A549 (cell line): ENCODE results near the gene GMPS. TPM values are rescaled to one million over a fixed set of nuclear protein-coding genes. Genes with fewer than 3 reads are reported as not detected.
"Not testable (repeated sequence)": the region's sequence is repeated elsewhere in the genome, so short reads cannot be mapped to it uniquely, and the experiment has no call there.

Experiments
- ATAC-seq, 2 experiments: fragments of 200-7000 bp in 1 of 2; fragments of >200 bp in 1 of 2; cut with Nextera tagmentation in 1 of 2; cut with Tn5 transposase in 1 of 2; 3 replicates each; pipeline versions ENCODE4 v1.8.0 to v1.9.1; 2018 to 2020; ENCODE audit warnings: mild to moderate bottlenecking in 1 of 2, moderate library complexity in 1 of 2
- CTCF ChIA-PET: fragments of 300-600 bp; sonication (Branson Sonifier 250); formaldehyde crosslinking; extraction: SDS; loops from one replicate; lab custom pipeline; 2021; ENCODE audit warnings: antibody characterized with exemption, inconsistent platforms; lab: Yijun Ruan, JAX
- POLR2A ChIA-PET: fragments of 350-600 bp; formaldehyde crosslinking; extraction: SDS; loops from one replicate; lab custom pipeline; 2021; ENCODE audit warnings: antibody characterized with exemption, inconsistent platforms; lab: Yijun Ruan, JAX
- DNase-seq, 2 experiments: peaks; one replicate each; pipeline versions ENCODE4 v3.0.0 to v3.0.0-alpha.2; 2011 to 2016; ENCODE audit warnings: low read depth in 1 of 2, low spot score in 1 of 2
- FAIRE-seq: peaks from 2 replicates; lab custom pipeline; 2011; peaks lifted over from hg19 to GRCh38; lab: Jason Lieb, UNC
- H3K27ac ChIP-seq, 2 experiments: fragments of >200 bp; sonication (Bioruptor Twin); formaldehyde crosslinking; 3 replicates each; pipeline ENCODE4 v1.5.1; 2016 to 2017
- H3K4me1 ChIP-seq: fragments of >200 bp; sonication (Bioruptor Twin); formaldehyde crosslinking; 3 replicates; pipeline ENCODE4 v1.6.1; 2016
- H3K4me2 ChIP-seq: fragments of >200 bp; sonication (Bioruptor Twin); formaldehyde crosslinking; 3 replicates; pipeline ENCODE4 v1.6.1; 2016
- H3K4me3 ChIP-seq: fragments of >200 bp; sonication (Bioruptor Twin); formaldehyde crosslinking; 3 replicates; pipeline ENCODE4 v1.5.1; 2016
- H3K9me3 ChIP-seq: fragments of >200 bp; sonication (Bioruptor Twin); formaldehyde crosslinking; 3 replicates; pipeline ENCODE4 v1.6.1; 2016
- CEBPB ChIP-seq, 2 experiments: fragments of >200 bp in 1 of 2; sonication (Bioruptor Twin) in 1 of 2; formaldehyde crosslinking in 1 of 2; IDR thresholded peaks; 2 replicates each; pipeline ENCODE4 v1.6.1; 2012 to 2016
- CHD2 ChIP-seq: fragments of 150-350 bp; IDR thresholded peaks from 2 replicates; pipeline ENCODE4 v1.6.1; 2014; ENCODE audit warnings: low read length; ENCODE audit not compliant: partially characterized antibody
- CHD4 ChIP-seq: fragments of 200-600 bp; sonication (generic); IDR thresholded peaks from 2 replicates; pipeline ENCODE4 v1.6.1; 2016; ENCODE audit warnings: antibody characterized with exemption, mild to moderate bottlenecking, borderline replicate concordance
- EP300 ChIP-seq, 2 experiments: fragments of >200 bp; sonication (Bioruptor Twin); formaldehyde crosslinking; IDR thresholded peaks; 2 replicates in 1 of 2; 3 replicates in 1 of 2; pipeline ENCODE4 v1.6.1; 2016 to 2017
- ESRRA ChIP-seq: fragments of 150-350 bp; IDR thresholded peaks from 2 replicates; pipeline ENCODE4 v1.6.1; 2014; ENCODE audit warnings: mild to moderate bottlenecking, low read length, borderline replicate concordance
- FOSL2 ChIP-seq, 2 experiments: fragments of 450-650 bp in 1 of 2; fragments of >200 bp in 1 of 2; sonication (Bioruptor Twin) in 1 of 2; formaldehyde crosslinking; IDR thresholded peaks; 2 replicates each; pipeline versions ENCODE4 v1.5.0 to v1.6.1; 2016 to 2020; ENCODE audit warnings: mild to moderate bottlenecking in 1 of 2, moderate library complexity in 1 of 2
- HDAC2 ChIP-seq: fragments of 200-600 bp; sonication (generic); IDR thresholded peaks from 2 replicates; pipeline ENCODE4 v1.6.1; 2016
- HOXB5 ChIP-seq: fragments of 250-450 bp; sonication (Bioruptor Pico); IDR thresholded peaks from 2 replicates; pipeline ENCODE4 v1.5.0; 2020; ENCODE audit warnings: mild to moderate bottlenecking, moderate library complexity
- KDM5A ChIP-seq: fragments of 200-600 bp; sonication (generic); IDR thresholded peaks from 2 replicates; pipeline ENCODE4 v1.6.1; 2016; ENCODE audit warnings: antibody characterized with exemption, mild to moderate bottlenecking
- NFE2L2 ChIP-seq: fragments of 150-350 bp; conservative IDR thresholded peaks from 2 replicates; pipeline ENCODE4 v1.6.1; 2014; ENCODE audit warnings: low read length
- RARB ChIP-seq: fragments of 250-450 bp; sonication (Bioruptor Pico); IDR thresholded peaks from 2 replicates; pipeline ENCODE4 v1.8.0; 2021; ENCODE audit warnings: mild to moderate bottlenecking, moderate library complexity
- RCOR1 ChIP-seq: fragments of 150-350 bp; IDR thresholded peaks from 2 replicates; pipeline ENCODE4 v1.6.1; 2014; ENCODE audit warnings: antibody characterized with exemption, low read length, low read depth
- TFCP2L1 ChIP-seq: fragments of 250-450 bp; sonication (Bioruptor Pico); IDR thresholded peaks from 2 replicates; pipeline ENCODE4 v1.5.0; 2021; ENCODE audit warnings: mild to moderate bottlenecking
- WGBS: methylation state at CpG from one replicate; pipeline ENCODE4 v1.1.6; 2017; ENCODE audit errors: missing lambda C conversion rate; 5-methylcytosine and 5-hydroxymethylcytosine counted together
- polyA plus RNA-seq, 4 experiments: library from polyadenylated mRNA; depleted of rRNA in 3 of 4; stranded (reverse); fragments of >200 nt; fragmentation: RNase III in 1 of 4; extraction: RNeasy Plus Mini Kit Qiagen cat#74134 plus additional on column Dnase treatment in 1 of 4; gene quantifications; 2 replicates in 3 of 4; 3 replicates in 1 of 4; pipeline ENCODE4 v1.2.3, GENCODE V29; 2011 to 2017
- TF ChIP-seq, protein P1 (sequence below): IDR thresholded peaks from 2 replicates; pipeline ENCODE4 v1.6.1; 2012
- TF ChIP-seq, protein P2 (sequence below): IDR thresholded peaks from 2 replicates; pipeline ENCODE4 v1.6.1; 2012
- TF ChIP-seq, protein P3 (sequence below): fragments of 200-600 bp; sonication (generic); IDR thresholded peaks from 2 replicates; pipeline ENCODE4 v1.6.1; 2016; ENCODE audit warnings: antibody characterized with exemption, mild to moderate bottlenecking, moderate library complexity

The GMPS gene
- polyA plus RNA-seq, 2 of the 4 experiments (the other 2 are of a cell fraction), result 74.4 to 114 TPM

DNA sequence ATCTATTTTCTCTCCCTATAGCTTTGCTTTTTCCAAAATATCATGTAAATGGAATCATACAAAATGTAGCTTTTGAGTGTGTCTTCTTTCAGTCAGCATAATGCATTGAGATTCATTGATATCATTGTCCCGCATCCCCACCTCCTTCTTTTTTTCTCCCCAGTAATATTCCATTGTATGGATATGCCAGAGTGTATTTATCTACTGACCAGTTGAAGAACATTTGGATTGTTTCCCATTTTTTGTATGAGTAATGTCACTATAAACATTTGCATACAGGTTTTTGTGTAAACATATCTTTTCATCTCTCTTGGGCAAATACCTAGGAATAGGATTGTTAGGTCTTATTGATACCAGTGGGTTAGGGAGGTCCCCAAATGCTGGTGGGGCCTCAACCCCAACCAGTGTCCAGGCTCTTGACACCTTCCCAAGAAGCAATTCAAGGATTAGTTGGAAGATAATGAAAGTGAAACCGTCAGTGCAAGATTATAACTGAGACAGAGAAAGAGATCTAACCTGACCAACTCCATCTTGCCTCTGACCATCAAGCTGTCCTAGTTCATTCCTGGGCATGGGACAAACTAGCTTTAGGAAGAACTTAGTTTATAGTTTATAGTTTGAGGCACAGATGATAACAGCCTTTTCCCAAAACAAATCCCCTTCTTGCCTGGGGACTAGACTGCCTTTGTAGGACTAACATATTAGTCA lies 8.8 kb upstream of the GMPS start:
- no peak overlapping the region for H3K4me2 ChIP-seq
- TF ChIP-seq HDAC2, result no peak
- TF ChIP-seq HOXB5 (CRISPR knock-in tag), result no peak
- TF ChIP-seq RARB, result no peak
- TF ChIP-seq RCOR1, result no peak
- no peak for TF ChIP-seq CHD2
- TF ChIP-seq ESRRA, result no peak
- TF ChIP-seq, protein P1, sequence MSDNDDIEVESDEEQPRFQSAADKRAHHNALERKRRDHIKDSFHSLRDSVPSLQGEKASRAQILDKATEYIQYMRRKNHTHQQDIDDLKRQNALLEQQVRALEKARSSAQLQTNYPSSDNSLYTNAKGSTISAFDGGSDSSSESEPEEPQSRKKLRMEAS, result no peak
- TF ChIP-seq NFE2L2, result no peak
- no peak for TF ChIP-seq FOSL2 (IDR thresholded peaks at IDR 0.05)
- TF ChIP-seq FOSL2 (CRISPR knock-in tag; IDR thresholded peaks at IDR 0.05), result no peak
- TF ChIP-seq EP300 (IDR thresholded peaks at IDR 0.05), result no peak
- TF ChIP-seq, protein P2, sequence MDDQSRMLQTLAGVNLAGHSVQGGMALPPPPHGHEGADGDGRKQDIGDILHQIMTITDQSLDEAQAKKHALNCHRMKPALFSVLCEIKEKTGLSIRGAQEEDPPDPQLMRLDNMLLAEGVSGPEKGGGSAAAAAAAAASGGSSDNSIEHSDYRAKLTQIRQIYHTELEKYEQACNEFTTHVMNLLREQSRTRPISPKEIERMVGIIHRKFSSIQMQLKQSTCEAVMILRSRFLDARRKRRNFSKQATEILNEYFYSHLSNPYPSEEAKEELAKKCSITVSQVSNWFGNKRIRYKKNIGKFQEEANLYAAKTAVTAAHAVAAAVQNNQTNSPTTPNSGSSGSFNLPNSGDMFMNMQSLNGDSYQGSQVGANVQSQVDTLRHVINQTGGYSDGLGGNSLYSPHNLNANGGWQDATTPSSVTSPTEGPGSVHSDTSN, result no peak
- TF ChIP-seq CEBPB (IDR thresholded peaks at IDR 0.05), result no peak
- no peak for TF ChIP-seq KDM5A
- no peak for TF ChIP-seq CHD4
- no peak for TF ChIP-seq TFCP2L1
- TF ChIP-seq, protein P3, sequence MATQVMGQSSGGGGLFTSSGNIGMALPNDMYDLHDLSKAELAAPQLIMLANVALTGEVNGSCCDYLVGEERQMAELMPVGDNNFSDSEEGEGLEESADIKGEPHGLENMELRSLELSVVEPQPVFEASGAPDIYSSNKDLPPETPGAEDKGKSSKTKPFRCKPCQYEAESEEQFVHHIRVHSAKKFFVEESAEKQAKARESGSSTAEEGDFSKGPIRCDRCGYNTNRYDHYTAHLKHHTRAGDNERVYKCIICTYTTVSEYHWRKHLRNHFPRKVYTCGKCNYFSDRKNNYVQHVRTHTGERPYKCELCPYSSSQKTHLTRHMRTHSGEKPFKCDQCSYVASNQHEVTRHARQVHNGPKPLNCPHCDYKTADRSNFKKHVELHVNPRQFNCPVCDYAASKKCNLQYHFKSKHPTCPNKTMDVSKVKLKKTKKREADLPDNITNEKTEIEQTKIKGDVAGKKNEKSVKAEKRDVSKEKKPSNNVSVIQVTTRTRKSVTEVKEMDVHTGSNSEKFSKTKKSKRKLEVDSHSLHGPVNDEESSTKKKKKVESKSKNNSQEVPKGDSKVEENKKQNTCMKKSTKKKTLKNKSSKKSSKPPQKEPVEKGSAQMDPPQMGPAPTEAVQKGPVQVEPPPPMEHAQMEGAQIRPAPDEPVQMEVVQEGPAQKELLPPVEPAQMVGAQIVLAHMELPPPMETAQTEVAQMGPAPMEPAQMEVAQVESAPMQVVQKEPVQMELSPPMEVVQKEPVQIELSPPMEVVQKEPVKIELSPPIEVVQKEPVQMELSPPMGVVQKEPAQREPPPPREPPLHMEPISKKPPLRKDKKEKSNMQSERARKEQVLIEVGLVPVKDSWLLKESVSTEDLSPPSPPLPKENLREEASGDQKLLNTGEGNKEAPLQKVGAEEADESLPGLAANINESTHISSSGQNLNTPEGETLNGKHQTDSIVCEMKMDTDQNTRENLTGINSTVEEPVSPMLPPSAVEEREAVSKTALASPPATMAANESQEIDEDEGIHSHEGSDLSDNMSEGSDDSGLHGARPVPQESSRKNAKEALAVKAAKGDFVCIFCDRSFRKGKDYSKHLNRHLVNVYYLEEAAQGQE, result no peak
- TF ChIP-seq, all 56 proteins: peak for 0
- WGBS, result 90% methylated on average over 2 of the region's 2 CpGs
- ATAC-seq (no peak), DNase-seq (no peak), FAIRE-seq (no peak)
- Histone ChIP-seq H3K27ac (no peak overlapping the region), H3K4me3 (no peak overlapping the region), H3K9me3 (no peaks in the 10 kb centered on the region), H3K4me1 (peaks cover 5% of the 10 kb centered on the region; the same call in 1 of the 3 replicates)
- POLR2A ChIA-PET, result no interaction called here
- CTCF ChIA-PET, result interaction anchor here (0.6 to 1.2 kb wide), 5 partner anchors 9 to 680 kb away, joined by 3 to 7 read pairs (median 3); partner anchors contain the start of genes C3orf33 and GMPS

DNA sequence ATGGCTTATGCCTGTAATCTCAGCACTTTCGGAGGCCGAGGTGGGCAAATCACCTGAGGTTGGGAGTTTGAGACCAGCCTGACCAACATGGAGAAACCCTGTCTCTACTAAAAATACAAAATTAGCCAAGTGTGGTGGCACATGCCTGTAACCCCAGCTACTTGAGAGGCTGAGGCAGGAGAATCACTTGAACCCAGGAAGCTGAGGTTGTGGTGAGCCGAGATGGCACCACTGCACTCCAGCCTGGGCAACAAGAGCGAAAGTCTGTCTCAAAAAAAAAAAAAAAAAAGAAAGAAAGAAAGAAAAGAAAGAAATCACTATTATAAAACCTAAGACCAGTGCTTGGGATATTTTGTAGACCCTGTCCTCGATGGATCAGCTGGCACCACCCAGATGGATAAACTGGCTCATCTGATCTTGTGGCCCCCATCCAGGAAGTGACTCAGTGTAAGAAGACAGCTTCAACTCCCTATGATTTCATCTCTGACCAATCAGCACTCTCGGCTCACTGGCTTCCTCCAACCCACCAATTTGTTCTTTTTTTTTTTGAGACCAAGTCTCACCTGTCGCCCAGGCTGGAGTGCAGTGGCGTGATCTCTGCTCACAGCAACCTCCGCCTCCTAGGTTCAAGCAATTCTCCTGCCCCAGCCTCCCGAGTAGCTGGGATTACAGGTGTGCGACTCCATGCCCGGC lies 8.0 kb upstream of the GMPS start:
- WGBS, result 78% methylated on average over 12 of the region's 12 CpGs
- CTCF ChIA-PET, result interaction anchor here (0.6 to 1.2 kb wide), 3 partner anchors 9 to 1538 kb away, joined by 4 to 7 read pairs (median 5); partner anchors contain the start of gene C3orf33
- H3K4me3 ChIP-seq, FAIRE-seq, H3K9me3 ChIP-seq, POLR2A ChIA-PET, H3K4me1 ChIP-seq, H3K4me2 ChIP-seq: not testable (repeated sequence)
- DNase-seq (peak in 1 of 2 experiments; percentile 47), ATAC-seq (peak in 1 of 2 experiments; percentile 39; a peak in 3 of 6 replicates)
- H3K27ac ChIP-seq, result 0 out of 6 replicates have a peak overlapping the region, but pooled peaks of 1 of the 2 experiments have one; percentile 27
